ENCODE measurements around the gene KIF2A.

KIF2A gene

DNA sequence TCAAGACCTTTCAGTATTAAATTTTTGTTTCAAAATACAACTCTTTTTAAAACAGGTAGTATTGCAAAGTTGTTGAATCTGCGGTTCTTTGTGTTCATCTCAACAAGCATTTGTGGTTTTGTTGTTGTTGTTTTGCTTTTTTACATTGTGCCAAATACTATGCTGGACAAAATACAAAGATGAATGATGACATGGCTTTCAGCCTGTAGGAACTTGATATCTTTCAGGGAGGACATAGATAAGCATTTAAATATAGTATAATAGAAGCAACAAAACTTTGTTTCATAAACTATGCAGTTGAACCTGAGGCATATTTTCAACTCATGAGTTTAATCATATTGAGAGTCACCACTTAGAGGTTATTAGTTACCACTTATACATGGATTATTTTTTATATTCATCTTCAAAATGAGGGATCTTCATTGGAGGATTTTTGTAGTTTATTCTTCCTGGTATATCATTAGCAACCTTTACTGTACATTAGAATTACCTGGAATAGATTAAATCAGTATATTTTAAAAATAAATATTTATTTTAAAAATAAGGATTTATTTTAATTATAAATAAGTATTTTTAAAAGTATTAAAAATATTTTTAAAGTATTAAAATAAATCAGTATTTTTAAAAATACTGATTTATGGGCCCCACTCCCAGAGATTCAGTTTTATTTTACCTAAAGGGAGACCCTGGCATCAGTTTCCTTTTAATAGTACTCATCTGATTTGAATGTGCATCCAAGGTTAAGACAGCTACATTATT is 42.9 kb downstream of the KIF2A start:
- Histone ChIP-seq H3K4me3 (ENCODE audit: low read length) (no peak overlapping the region), H3F3A (ENCODE audit: insufficient read depth, low read length) (no peaks in the 10 kb centered on the region), H3K36me3 (replicated peaks; ENCODE audit: insufficient read depth, low read length) (no peaks in the 10 kb centered on the region; the same call in 1 of the 2 replicates), H4K20me1 (ENCODE audit: insufficient read depth, low read length) (no peaks in the 10 kb centered on the region), H3K4me2 (ENCODE audit: low read depth, low read length) (no peak overlapping the region), H3K79me2 (ENCODE audit: low read length) (peaks cover 29% of the 10 kb centered on the region), H3K27ac (ENCODE audit: low read length) (no peak overlapping the region), H3K9me3 (replicated peaks; ENCODE audit: insufficient read depth, low read length) (no peaks in the 10 kb centered on the region), H2AFZ (ENCODE audit: low read length) (no peak overlapping the region), H3K4me1 (ENCODE audit: low read length) (no peaks in the 10 kb centered on the region), H3K27me3 (replicated peaks; ENCODE audit: insufficient read depth, low read length) (no peaks in the 10 kb centered on the region), H3K9ac (ENCODE audit: low read length) (no peak overlapping the region), H3K9me2 (replicated peaks; ENCODE audit: insufficient read depth, low read length) (no peaks in the 10 kb centered on the region)
- TF ChIP-seq EZH2 (optimal IDR thresholded peaks at IDR 0.05; ENCODE audit: low read depth, low read length) (no peak), EZH2phosphoT487 (IDR thresholded peaks at IDR 0.05; ENCODE audit: low read length) (no peak), CTCF (IDR thresholded peaks at IDR 0.05; ENCODE audit: low read length) (no peak)
- DNase-seq, result no peak

- Histone ChIP-seq H3K9me2 (replicated peaks; ENCODE audit: insufficient read depth, low read length) (no peaks in the 10 kb centered on the region), H4K20me1 (ENCODE audit: insufficient read depth, low read length) (no peaks in the 10 kb centered on the region), H3K4me1 (ENCODE audit: low read length) (no peaks in the 10 kb centered on the region), H3K36me3 (replicated peaks; ENCODE audit: insufficient read depth, low read length) (no peaks in the 10 kb centered on the region; the same call in 1 of the 2 replicates), H3K27me3 (replicated peaks; ENCODE audit: insufficient read depth, low read length) (no peaks in the 10 kb centered on the region), H3F3A (ENCODE audit: insufficient read depth, low read length) (no peaks in the 10 kb centered on the region), H3K4me2 (ENCODE audit: low read depth, low read length) (no peak overlapping the region), H3K4me3 (ENCODE audit: low read length) (no peak overlapping the region), H3K79me2 (ENCODE audit: low read length) (no peaks in the 10 kb centered on the region), H3K9ac (ENCODE audit: low read length) (no peak overlapping the region), H3K27ac (ENCODE audit: low read length) (no peak overlapping the region), H2AFZ (ENCODE audit: low read length) (no peak overlapping the region), H3K9me3 (replicated peaks; ENCODE audit: insufficient read depth, low read length) (no peaks in the 10 kb centered on the region)
- DNase-seq, result peak; percentile 55
- TF ChIP-seq EZH2 (optimal IDR thresholded peaks at IDR 0.05; ENCODE audit: low read depth, low read length), result no peak
- peak; percentile 60 for TF ChIP-seq CTCF (IDR thresholded peaks at IDR 0.05; ENCODE audit: low read length)
- no peak for TF ChIP-seq EZH2phosphoT487 (IDR thresholded peaks at IDR 0.05; ENCODE audit: low read length)
Observed at GRCh38 chr5:62354028-62354874, 48.2 kb downstream of the KIF2A start.

- Histone ChIP-seq H3K4me3 (ENCODE audit: low read length) (no peak overlapping the region), H3K9me2 (replicated peaks; ENCODE audit: insufficient read depth, low read length) (no peaks in the 10 kb centered on the region), H3K79me2 (ENCODE audit: low read length) (no peaks in the 10 kb centered on the region), H3K36me3 (replicated peaks; ENCODE audit: insufficient read depth, low read length) (peaks cover 4% of the 10 kb centered on the region; the same call in 1 of the 2 replicates), H3K27me3 (replicated peaks; ENCODE audit: insufficient read depth, low read length) (no peaks in the 10 kb centered on the region), H3K4me2 (ENCODE audit: low read depth, low read length) (no peak overlapping the region), H3K4me1 (ENCODE audit: low read length) (no peaks in the 10 kb centered on the region), H2AFZ (ENCODE audit: low read length) (no peak overlapping the region), H3K9ac (ENCODE audit: low read length) (no peak overlapping the region), H3K27ac (ENCODE audit: low read length) (no peak overlapping the region), H3F3A (ENCODE audit: insufficient read depth, low read length) (no peaks in the 10 kb centered on the region), H3K9me3 (replicated peaks; ENCODE audit: insufficient read depth, low read length) (no peaks in the 10 kb centered on the region), H4K20me1 (ENCODE audit: insufficient read depth, low read length) (no peaks in the 10 kb centered on the region)
- no peak for DNase-seq
- no peak for TF ChIP-seq EZH2 (optimal IDR thresholded peaks at IDR 0.05; ENCODE audit: low read depth, low read length)
- no peak for TF ChIP-seq EZH2phosphoT487 (IDR thresholded peaks at IDR 0.05; ENCODE audit: low read length)
- no peak for TF ChIP-seq CTCF (IDR thresholded peaks at IDR 0.05; ENCODE audit: low read length)
Observed at GRCh38 chr5:62362701-62363100, 56.7 kb downstream of the KIF2A start.

Measured in MM.1S (cell line).